Sigmoid colon (tissue), 4 donors: Measurements from ENCODE around the gene OR10P1.

Experiments
- POLR2A ChIP-seq, 2 donors: fragments of 450-650 bp; IDR thresholded peaks; one replicate each; pipeline ENCODE4 v1.6.1; 2016; ENCODE audit warnings: antibody characterized with exemption in 2 of 2, mild to moderate bottlenecking in 2 of 2, moderate library complexity in 2 of 2
- POLR2AphosphoS5 ChIP-seq, 4 donors: sonication (generic); formaldehyde crosslinking; IDR thresholded peaks; one replicate each; pipeline ENCODE4 v1.6.1; 2017; ENCODE audit warnings: antibody characterized with exemption in 4 of 4
- TF ChIP-seq, protein P1 (sequence below), 4 experiments: fragments of 450-650 bp in 3 of 4; fragments of 200-600 bp in 1 of 4; IDR thresholded peaks; one replicate each; pipeline ENCODE4 v1.5.1; 2016 to 2019; ENCODE audit warnings: antibody characterized with exemption in 4 of 4, mild to moderate bottlenecking in 3 of 4, moderate library complexity in 2 of 4

DNA sequence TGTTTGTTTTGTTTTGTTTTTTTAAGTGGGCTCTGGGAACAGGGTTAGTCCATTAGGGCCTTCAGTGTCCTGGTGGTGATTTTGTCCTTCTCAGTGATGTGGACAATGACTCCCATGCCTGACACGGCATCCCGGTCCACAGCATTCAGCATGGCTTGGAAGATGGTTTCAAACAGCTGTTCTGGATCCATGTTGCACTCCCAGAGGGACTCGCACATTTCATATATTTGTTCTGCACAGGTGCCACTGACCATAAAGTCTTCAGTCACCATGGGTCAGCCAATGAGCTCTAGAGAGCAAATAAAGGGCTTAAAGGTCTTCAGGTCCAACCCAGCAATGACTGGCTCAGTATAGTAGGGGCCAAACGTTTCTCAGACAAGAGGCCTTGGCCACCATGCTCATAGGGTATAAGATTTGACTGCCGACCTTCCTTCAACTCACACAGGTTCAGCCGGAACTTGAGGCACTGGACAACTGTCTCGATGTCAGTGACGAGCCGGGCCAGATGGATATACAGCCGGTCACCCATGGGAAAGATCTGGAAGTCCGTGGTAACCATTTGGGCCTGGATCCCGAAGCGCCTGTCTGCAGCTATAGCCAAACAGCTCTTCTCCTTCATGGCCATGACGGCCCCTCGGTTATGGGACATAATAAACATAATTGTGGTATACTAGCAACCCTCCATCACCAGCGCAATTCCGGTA is 18.0 kb downstream of the OR10P1 start:
- TF ChIP-seq, protein P1, sequence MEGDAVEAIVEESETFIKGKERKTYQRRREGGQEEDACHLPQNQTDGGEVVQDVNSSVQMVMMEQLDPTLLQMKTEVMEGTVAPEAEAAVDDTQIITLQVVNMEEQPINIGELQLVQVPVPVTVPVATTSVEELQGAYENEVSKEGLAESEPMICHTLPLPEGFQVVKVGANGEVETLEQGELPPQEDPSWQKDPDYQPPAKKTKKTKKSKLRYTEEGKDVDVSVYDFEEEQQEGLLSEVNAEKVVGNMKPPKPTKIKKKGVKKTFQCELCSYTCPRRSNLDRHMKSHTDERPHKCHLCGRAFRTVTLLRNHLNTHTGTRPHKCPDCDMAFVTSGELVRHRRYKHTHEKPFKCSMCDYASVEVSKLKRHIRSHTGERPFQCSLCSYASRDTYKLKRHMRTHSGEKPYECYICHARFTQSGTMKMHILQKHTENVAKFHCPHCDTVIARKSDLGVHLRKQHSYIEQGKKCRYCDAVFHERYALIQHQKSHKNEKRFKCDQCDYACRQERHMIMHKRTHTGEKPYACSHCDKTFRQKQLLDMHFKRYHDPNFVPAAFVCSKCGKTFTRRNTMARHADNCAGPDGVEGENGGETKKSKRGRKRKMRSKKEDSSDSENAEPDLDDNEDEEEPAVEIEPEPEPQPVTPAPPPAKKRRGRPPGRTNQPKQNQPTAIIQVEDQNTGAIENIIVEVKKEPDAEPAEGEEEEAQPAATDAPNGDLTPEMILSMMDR (IDR thresholded peaks at IDR 0.05) = no peak
- TF ChIP-seq POLR2AphosphoS5 (IDR thresholded peaks at IDR 0.05) = no peak
- no peak for TF ChIP-seq POLR2A (IDR thresholded peaks at IDR 0.05)
